Measurements from ENCODE around the gene MTF2.

The MTF2 gene

DNA sequence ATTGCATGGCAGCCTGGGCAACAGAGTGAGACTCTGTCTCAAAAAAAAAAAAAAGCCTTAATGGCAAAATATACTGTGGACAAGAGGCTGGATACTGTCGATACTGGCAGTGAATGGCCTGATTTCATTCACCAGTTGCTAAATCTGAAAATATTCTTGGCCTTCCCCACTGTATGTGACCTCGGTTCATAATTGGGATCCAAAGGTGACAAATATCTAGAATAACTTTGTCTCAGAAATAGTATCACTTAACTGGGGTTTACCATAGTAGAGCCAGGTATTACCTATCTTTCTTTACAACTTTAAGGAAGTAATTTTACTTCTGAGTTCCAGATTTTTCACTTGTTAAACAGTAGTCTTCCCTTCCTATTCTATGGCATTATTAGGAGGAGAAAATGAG, 8.4 kb downstream of the MTF2 start:
- H3K36me3 ChIP-seq (ENCODE audit: control insufficient read depth, low read depth, low read length): peaks cover 17% of the 10 kb centered on the region
- no peak overlapping the region for H3K27ac ChIP-seq (ENCODE audit: low read length)
- peaks cover 10% of the 10 kb centered on the region for H3K4me1 ChIP-seq (ENCODE audit: control insufficient read depth, low read depth, low read length)
- peak overlapping the region; percentile 3 for H3K4me3 ChIP-seq (ENCODE audit: low read length)
- no peaks in the 10 kb centered on the region for H3K27me3 ChIP-seq (ENCODE audit: control insufficient read depth, insufficient read depth, low read length)
- peaks cover 6% of the 10 kb centered on the region for H3K9me3 ChIP-seq (ENCODE audit: control insufficient read depth, low read depth, low read length)
- no peak overlapping the region for H3K9ac ChIP-seq (ENCODE audit: low read length)

- Histone ChIP-seq H3K4me3 (ENCODE audit: low read length) (no peak overlapping the region), H3K9ac (ENCODE audit: low read length) (no peak overlapping the region), H3K27me3 (ENCODE audit: control insufficient read depth, insufficient read depth, low read length) (no peaks in the 10 kb centered on the region), H3K36me3 (ENCODE audit: control insufficient read depth, low read depth, low read length) (no peaks in the 10 kb centered on the region), H3K4me1 (ENCODE audit: control insufficient read depth, low read depth, low read length) (peaks cover 13% of the 10 kb centered on the region), H3K9me3 (ENCODE audit: control insufficient read depth, low read depth, low read length) (no peaks in the 10 kb centered on the region), H3K27ac (ENCODE audit: low read length) (no peak overlapping the region)
Observed at GRCh38 chr1:93093332-93094006, 14.4 kb downstream of the MTF2 start.

DNA sequence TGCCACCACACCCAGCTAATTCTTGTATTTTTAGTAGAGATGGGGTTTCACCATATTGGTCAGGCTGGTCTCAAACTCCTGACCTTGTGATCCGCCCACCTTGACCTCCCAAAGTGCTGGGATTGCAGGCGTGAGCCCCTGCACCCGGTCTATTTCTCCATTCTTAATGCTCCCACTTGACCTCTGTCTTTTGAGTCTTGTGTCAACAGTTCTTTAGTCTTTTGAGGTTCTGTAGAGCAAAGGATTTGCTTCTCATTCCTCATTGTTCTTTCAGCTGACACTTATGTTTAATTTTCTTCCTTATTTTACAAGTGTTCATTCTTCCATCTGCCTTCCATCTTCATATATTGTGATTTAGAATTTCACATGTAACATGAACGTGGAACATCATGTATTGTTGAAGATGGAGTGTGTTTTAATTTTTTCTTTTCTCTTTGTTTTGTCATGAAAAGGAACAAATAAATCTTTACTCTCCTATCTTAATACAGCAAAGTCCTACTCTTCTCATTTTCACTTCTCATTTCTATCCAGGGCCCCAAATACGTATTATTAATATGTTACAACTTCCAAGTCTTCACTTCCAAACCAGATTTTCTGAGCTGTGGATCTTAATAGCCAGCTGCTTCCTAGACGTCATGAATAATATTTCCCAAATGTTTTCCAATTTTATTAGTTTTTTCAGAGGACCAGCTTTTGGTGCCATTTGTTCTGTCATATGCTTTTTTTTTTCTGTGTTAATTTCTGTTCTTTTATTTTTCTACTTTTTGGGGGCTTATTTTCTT, 16.9 kb downstream of the MTF2 start:
- Histone ChIP-seq H3K4me3 (ENCODE audit: low read length) (no peak overlapping the region), H3K27me3 (ENCODE audit: control insufficient read depth, insufficient read depth, low read length) (no peaks in the 10 kb centered on the region), H3K9me3 (ENCODE audit: control insufficient read depth, low read depth, low read length) (no peaks in the 10 kb centered on the region), H3K27ac (ENCODE audit: low read length) (no peak overlapping the region), H3K36me3 (ENCODE audit: control insufficient read depth, low read depth, low read length) (no peaks in the 10 kb centered on the region), H3K4me1 (ENCODE audit: control insufficient read depth, low read depth, low read length) (peaks cover 25% of the 10 kb centered on the region), H3K9ac (ENCODE audit: low read length) (no peak overlapping the region)

DNA sequence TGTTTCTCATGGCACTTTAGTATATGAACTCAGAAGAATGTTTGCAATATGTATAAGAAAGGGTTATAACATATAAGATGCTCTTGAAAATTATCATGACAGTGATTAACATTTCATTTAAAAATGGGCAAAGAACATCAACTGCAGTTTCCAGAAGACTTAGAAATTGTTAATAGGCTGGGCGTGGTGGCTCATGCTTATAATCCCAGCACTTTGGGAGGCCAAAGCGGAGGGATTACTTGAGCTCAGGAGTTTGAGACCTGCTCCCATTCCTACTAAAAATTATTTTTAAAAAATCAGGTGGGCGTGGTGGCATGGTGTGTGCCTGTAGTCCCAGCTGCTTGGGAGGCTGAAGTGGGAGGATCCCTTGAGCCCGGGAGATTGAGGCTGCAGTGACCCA, 23.1 kb downstream of the MTF2 start:
- H3K9me3 ChIP-seq (ENCODE audit: control insufficient read depth, low read depth, low read length): no peaks in the 10 kb centered on the region

GRCh38 chr1:93106226-93106625, 27.1 kb downstream of the MTF2 start:
- H3K9ac ChIP-seq (ENCODE audit: low read length): no peak overlapping the region
- no peak overlapping the region for H3K4me3 ChIP-seq (ENCODE audit: low read length)
- peaks cover 15% of the 10 kb centered on the region for H3K36me3 ChIP-seq (ENCODE audit: control insufficient read depth, low read depth, low read length)
- H3K4me1 ChIP-seq (ENCODE audit: control insufficient read depth, low read depth, low read length): peaks cover 12% of the 10 kb centered on the region
- H3K27ac ChIP-seq (ENCODE audit: low read length): no peak overlapping the region
- no peaks in the 10 kb centered on the region for H3K27me3 ChIP-seq (ENCODE audit: control insufficient read depth, insufficient read depth, low read length)
- H3K9me3 ChIP-seq (ENCODE audit: control insufficient read depth, low read depth, low read length): no peaks in the 10 kb centered on the region

More for the DNA sequence above, 23.1 kb downstream of the MTF2 start:
- Histone ChIP-seq H3K4me1 (ENCODE audit: control insufficient read depth, low read depth, low read length) (peaks cover 18% of the 10 kb centered on the region), H3K9ac (ENCODE audit: low read length) (no peak overlapping the region), H3K27ac (ENCODE audit: low read length) (no peak overlapping the region), H3K36me3 (ENCODE audit: control insufficient read depth, low read depth, low read length) (peaks cover 10% of the 10 kb centered on the region), H3K4me3 (ENCODE audit: low read length) (no peak overlapping the region), H3K27me3 (ENCODE audit: control insufficient read depth, insufficient read depth, low read length) (no peaks in the 10 kb centered on the region)

- Histone ChIP-seq H3K36me3 (ENCODE audit: control insufficient read depth, low read depth, low read length) (peaks cover 21% of the 10 kb centered on the region), H3K9me3 (ENCODE audit: control insufficient read depth, low read depth, low read length) (no peaks in the 10 kb centered on the region), H3K4me3 (ENCODE audit: low read length) (no peak overlapping the region), H3K27me3 (ENCODE audit: control insufficient read depth, insufficient read depth, low read length) (no peaks in the 10 kb centered on the region), H3K27ac (ENCODE audit: low read length) (no peak overlapping the region), H3K9ac (ENCODE audit: low read length) (no peak overlapping the region), H3K4me1 (ENCODE audit: control insufficient read depth, low read depth, low read length) (peaks cover 20% of the 10 kb centered on the region)
Observed at GRCh38 chr1:93107395-93107794, 28.3 kb downstream of the MTF2 start.

DNA sequence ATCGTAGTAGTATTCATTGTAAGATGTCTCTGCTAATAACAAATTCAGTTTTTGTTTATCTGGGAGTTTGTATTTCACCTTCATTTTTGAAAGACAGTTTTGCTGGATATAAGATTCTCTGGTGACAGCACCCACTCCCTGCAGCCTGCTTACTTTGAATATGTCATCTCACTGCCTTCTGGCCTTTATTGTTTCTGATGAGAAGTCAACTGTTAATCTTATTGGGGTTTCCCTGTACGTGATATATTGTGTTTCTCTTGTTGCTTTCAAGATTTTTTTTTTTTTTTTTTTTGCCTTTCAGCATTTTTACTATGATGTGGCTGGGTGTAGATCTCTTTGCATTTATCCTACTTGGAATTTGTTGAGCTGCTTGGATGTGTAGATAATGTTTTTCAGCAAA, 29.3 kb downstream of the MTF2 start:
- H3K9ac ChIP-seq (ENCODE audit: low read length): no peak overlapping the region
- peaks cover 21% of the 10 kb centered on the region for H3K36me3 ChIP-seq (ENCODE audit: control insufficient read depth, low read depth, low read length)
- no peaks in the 10 kb centered on the region for H3K27me3 ChIP-seq (ENCODE audit: control insufficient read depth, insufficient read depth, low read length)
- peaks cover 20% of the 10 kb centered on the region for H3K4me1 ChIP-seq (ENCODE audit: control insufficient read depth, low read depth, low read length)
- no peak overlapping the region for H3K27ac ChIP-seq (ENCODE audit: low read length)
- no peak overlapping the region for H3K4me3 ChIP-seq (ENCODE audit: low read length)
- no peaks in the 10 kb centered on the region for H3K9me3 ChIP-seq (ENCODE audit: control insufficient read depth, low read depth, low read length)

DNA sequence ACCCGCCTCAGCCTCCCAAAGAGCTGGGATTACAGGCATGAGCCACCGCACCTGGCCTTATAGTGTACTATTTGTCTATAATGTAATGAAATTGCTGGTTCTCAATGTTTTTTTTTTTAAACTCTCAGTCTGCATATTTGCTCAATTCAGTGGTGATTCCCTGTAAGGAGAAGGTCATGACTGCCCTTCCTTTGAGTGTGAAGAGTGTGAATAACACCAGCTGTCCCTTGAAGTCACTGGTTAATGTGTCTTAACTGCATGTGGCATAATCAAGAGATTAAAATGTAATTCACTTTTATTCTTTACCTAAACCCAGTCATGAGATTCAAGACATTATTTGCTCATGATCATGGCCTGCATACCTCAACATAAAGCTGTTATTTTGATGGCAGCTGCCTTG, 30.5 kb downstream of the MTF2 start:
- Histone ChIP-seq H3K4me3 (ENCODE audit: low read length) (no peak overlapping the region), H3K9ac (ENCODE audit: low read length) (no peak overlapping the region), H3K27me3 (ENCODE audit: control insufficient read depth, insufficient read depth, low read length) (no peaks in the 10 kb centered on the region), H3K27ac (ENCODE audit: low read length) (no peak overlapping the region), H3K9me3 (ENCODE audit: control insufficient read depth, low read depth, low read length) (no peaks in the 10 kb centered on the region), H3K36me3 (ENCODE audit: control insufficient read depth, low read depth, low read length) (peaks cover 21% of the 10 kb centered on the region), H3K4me1 (ENCODE audit: control insufficient read depth, low read depth, low read length) (peaks cover 20% of the 10 kb centered on the region)

- Histone ChIP-seq H3K9me3 (ENCODE audit: control insufficient read depth, low read depth, low read length) (no peaks in the 10 kb centered on the region), H3K9ac (ENCODE audit: low read length) (no peak overlapping the region), H3K36me3 (ENCODE audit: control insufficient read depth, low read depth, low read length) (peaks cover 30% of the 10 kb centered on the region), H3K4me3 (ENCODE audit: low read length) (peak overlapping the region; percentile 9), H3K27me3 (ENCODE audit: control insufficient read depth, insufficient read depth, low read length) (no peaks in the 10 kb centered on the region), H3K27ac (ENCODE audit: low read length) (no peak overlapping the region), H3K4me1 (ENCODE audit: control insufficient read depth, low read depth, low read length) (peaks cover 20% of the 10 kb centered on the region)
Observed at GRCh38 chr1:93111065-93111464, 32.0 kb downstream of the MTF2 start.

- Histone ChIP-seq H3K36me3 (ENCODE audit: control insufficient read depth, low read depth, low read length) (peaks cover 34% of the 10 kb centered on the region), H3K9me3 (ENCODE audit: control insufficient read depth, low read depth, low read length) (no peaks in the 10 kb centered on the region), H3K9ac (ENCODE audit: low read length) (no peak overlapping the region), H3K27ac (ENCODE audit: low read length) (peak overlapping the region; percentile 52), H3K27me3 (ENCODE audit: control insufficient read depth, insufficient read depth, low read length) (no peaks in the 10 kb centered on the region), H3K4me1 (ENCODE audit: control insufficient read depth, low read depth, low read length) (peaks cover 20% of the 10 kb centered on the region), H3K4me3 (ENCODE audit: low read length) (no peak overlapping the region)
Observed at GRCh38 chr1:93111561-93111960, 32.5 kb downstream of the MTF2 start.

- peaks cover 20% of the 10 kb centered on the region for H3K4me1 ChIP-seq (ENCODE audit: control insufficient read depth, low read depth, low read length)
- peaks cover 50% of the 10 kb centered on the region for H3K36me3 ChIP-seq (ENCODE audit: control insufficient read depth, low read depth, low read length)
- no peak overlapping the region for H3K27ac ChIP-seq (ENCODE audit: low read length)
- H3K27me3 ChIP-seq (ENCODE audit: control insufficient read depth, insufficient read depth, low read length): no peaks in the 10 kb centered on the region
- H3K9me3 ChIP-seq (ENCODE audit: control insufficient read depth, low read depth, low read length): no peaks in the 10 kb centered on the region
- H3K9ac ChIP-seq (ENCODE audit: low read length): no peak overlapping the region
- H3K4me3 ChIP-seq (ENCODE audit: low read length): no peak overlapping the region
Observed at GRCh38 chr1:93113127-93113526, 34.0 kb downstream of the MTF2 start.

DNA sequence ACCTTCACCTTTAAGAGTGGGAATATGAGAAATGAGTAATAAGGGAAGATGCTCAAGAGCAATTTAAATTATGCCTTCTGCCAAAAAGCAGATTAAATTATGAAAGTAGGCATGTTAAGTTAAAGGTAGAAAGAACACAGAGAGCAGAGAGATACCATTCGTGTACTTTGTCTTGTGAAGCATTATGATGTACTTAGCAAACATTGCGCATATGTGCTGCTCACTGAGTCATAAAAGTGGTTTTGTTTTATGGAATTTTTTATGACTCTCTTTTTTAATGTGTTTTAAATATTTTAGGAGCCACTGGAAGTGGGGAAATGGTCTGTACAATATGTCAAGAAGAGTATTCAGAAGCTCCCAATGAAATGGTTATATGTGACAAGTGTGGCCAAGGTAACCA, 35.3 kb downstream of the MTF2 start:
- no peak overlapping the region for H3K4me3 ChIP-seq (ENCODE audit: low read length)
- no peaks in the 10 kb centered on the region for H3K27me3 ChIP-seq (ENCODE audit: control insufficient read depth, insufficient read depth, low read length)
- peaks cover 20% of the 10 kb centered on the region for H3K4me1 ChIP-seq (ENCODE audit: control insufficient read depth, low read depth, low read length)
- no peak overlapping the region for H3K9ac ChIP-seq (ENCODE audit: low read length)
- no peaks in the 10 kb centered on the region for H3K9me3 ChIP-seq (ENCODE audit: control insufficient read depth, low read depth, low read length)
- H3K27ac ChIP-seq (ENCODE audit: low read length): no peak overlapping the region
- peaks cover 62% of the 10 kb centered on the region for H3K36me3 ChIP-seq (ENCODE audit: control insufficient read depth, low read depth, low read length)

Measured in iPS-18a (cell line).